Measurements from ENCODE around the gene TVP23B. TPM values are rescaled to one million over a fixed set of nuclear protein-coding genes. Genes with fewer than 3 reads are reported as not detected.
"Not testable (repeated sequence)": the region's sequence is repeated elsewhere in the genome, so short reads cannot be mapped to it uniquely, and the experiment has no call there.

The TVP23B gene
- total and polyA plus RNA-seq, 4 donors, result 25.4 to 55.1 (median 26.6) TPM

DNA sequence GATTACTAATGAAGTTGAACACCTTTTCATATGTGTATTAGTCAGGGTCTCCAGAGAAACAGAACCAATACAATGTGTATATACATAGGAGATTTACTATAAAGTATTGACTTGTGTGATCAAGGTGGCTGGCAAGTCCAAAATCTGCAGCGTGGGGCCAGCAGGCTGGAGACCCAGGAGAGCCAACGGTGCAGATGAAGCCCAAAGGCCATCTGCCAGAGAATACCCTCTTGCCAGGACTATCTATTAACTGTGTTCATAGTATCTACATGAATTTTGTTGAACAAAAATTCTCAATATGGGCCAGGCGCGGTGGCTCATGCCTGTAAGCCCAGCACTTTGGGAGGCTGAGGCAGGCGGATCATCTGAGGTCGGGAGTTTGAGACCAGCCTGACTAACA, 20.8 kb upstream of the TVP23B start:
- H3K4me3 ChIP-seq (ENCODE audit: low read depth in 1 of 3, low read length in 3 of 3); H3K27me3 ChIP-seq (ENCODE audit: control insufficient read depth in 4 of 4, insufficient read depth in 4 of 4, low read length in 3 of 4); DNase-seq (ENCODE audit: low spot score); H3K36me3 ChIP-seq (ENCODE audit: control insufficient read depth in 4 of 4, insufficient read depth in 3 of 4, low read depth in 1 of 4, low read length in 3 of 4); H3K4me1 ChIP-seq (ENCODE audit: control insufficient read depth in 4 of 4, insufficient read depth in 4 of 4, low read length in 3 of 4); H3K27ac ChIP-seq (ENCODE audit: low read depth in 1 of 2, low read length in 2 of 2); H3K9ac ChIP-seq (ENCODE audit: low read depth in 1 of 2, low read length in 2 of 2); H3K9me3 ChIP-seq (ENCODE audit: control insufficient read depth in 4 of 4, low read length in 3 of 4): not testable (repeated sequence)
- 92% methylated on average over 6 of the region's 6 CpGs for WGBS

DNA sequence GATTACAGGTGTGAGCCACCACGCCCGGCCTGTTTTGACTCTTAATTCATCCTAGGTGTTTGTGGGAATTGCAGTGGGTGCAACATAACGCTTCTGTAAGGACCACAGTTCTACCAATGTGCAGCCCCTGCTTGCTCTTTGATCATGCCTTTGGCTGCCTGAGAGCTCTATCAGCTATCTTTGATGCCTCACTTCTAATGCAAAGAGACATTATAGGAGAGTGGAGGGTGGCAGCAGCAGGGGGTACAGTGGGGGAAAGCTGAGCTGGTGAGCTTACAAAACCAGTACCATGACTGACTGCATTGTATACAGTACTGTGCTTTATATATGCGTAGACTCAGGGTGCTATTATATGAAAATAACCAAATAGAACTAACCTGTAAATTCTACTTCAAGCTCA, 10.4 kb upstream of the TVP23B start:
- not testable (repeated sequence) for H3K9me3 ChIP-seq (ENCODE audit: control insufficient read depth in 4 of 4, low read length in 3 of 4); H3K36me3 ChIP-seq (ENCODE audit: control insufficient read depth in 4 of 4, insufficient read depth in 3 of 4, low read depth in 1 of 4, low read length in 3 of 4); H3K4me1 ChIP-seq (ENCODE audit: control insufficient read depth in 4 of 4, insufficient read depth in 4 of 4, low read length in 3 of 4); DNase-seq (ENCODE audit: low spot score); H3K9ac ChIP-seq (ENCODE audit: low read depth in 1 of 2, low read length in 2 of 2); H3K27ac ChIP-seq (ENCODE audit: low read depth in 1 of 2, low read length in 2 of 2); H3K4me3 ChIP-seq (ENCODE audit: low read depth in 1 of 3, low read length in 3 of 3); H3K27me3 ChIP-seq (ENCODE audit: control insufficient read depth in 4 of 4, insufficient read depth in 4 of 4, low read length in 3 of 4)
- WGBS, result 95% methylated on average over 4 of the region's 4 CpGs

DNA sequence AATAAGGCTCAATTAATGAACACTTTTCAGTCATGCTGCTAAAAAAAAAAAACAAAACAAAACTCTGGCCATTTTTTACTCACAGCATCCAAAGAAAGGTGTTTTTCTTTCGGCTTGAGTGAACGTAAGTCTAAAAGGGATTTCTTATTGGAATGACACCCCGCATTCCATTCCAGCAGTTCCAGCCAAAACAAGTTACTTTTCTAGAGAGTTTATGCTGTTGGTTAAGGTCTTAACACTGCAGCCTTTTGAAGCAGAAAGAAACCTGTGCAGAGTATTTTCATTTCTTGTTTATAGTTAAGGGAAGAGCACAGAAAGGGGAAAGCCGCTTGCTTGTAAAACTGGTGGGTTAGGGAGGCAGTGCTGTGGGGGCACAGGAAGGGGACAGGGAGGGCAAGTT, 9.9 kb upstream of the TVP23B start:
- DNase-seq (ENCODE audit: low spot score); H3K9ac ChIP-seq (ENCODE audit: low read depth in 1 of 2, low read length in 2 of 2); H3K27ac ChIP-seq (ENCODE audit: low read depth in 1 of 2, low read length in 2 of 2); H3K4me1 ChIP-seq (ENCODE audit: control insufficient read depth in 4 of 4, insufficient read depth in 4 of 4, low read length in 3 of 4); H3K27me3 ChIP-seq (ENCODE audit: control insufficient read depth in 4 of 4, insufficient read depth in 4 of 4, low read length in 3 of 4); H3K36me3 ChIP-seq (ENCODE audit: control insufficient read depth in 4 of 4, insufficient read depth in 3 of 4, low read depth in 1 of 4, low read length in 3 of 4); H3K4me3 ChIP-seq (ENCODE audit: low read depth in 1 of 3, low read length in 3 of 3); H3K9me3 ChIP-seq (ENCODE audit: control insufficient read depth in 4 of 4, low read length in 3 of 4): not testable (repeated sequence)
- 87% methylated on average over 4 of the region's 4 CpGs for WGBS

DNA sequence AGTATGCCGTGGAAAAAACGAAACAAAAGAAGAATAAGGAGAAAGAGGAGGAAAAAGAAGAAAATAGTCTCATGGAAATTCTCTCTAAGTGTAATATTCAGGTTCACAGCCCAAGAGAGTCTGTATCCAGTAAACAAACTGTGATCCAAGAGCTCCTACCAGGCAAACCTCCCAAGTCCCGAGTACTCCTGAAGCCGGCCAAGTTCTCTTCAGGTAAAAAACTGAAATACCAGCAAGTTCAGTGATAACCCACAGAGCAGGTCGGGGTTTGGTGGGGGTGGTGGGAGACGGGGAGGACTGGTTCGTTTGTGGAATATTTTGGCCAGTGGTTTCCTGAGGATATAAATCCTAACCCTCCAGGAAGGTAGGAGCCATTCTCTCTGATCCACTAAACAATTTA, 8.5 kb upstream of the TVP23B start:
- no peaks in the 10 kb centered on the region for H3K27me3 ChIP-seq (ENCODE audit: control insufficient read depth in 4 of 4, insufficient read depth in 4 of 4, low read length in 3 of 4)
- H3K9ac ChIP-seq (ENCODE audit: low read depth in 1 of 2, low read length in 2 of 2), result no peak overlapping the region
- H3K36me3 ChIP-seq (ENCODE audit: control insufficient read depth in 4 of 4, insufficient read depth in 3 of 4, low read depth in 1 of 4, low read length in 3 of 4), result no peaks in the 10 kb centered on the region
- no peak for DNase-seq (ENCODE audit: low spot score)
- H3K27ac ChIP-seq (ENCODE audit: low read depth in 1 of 2, low read length in 2 of 2), result no peak overlapping the region
- no peaks in the 10 kb centered on the region for H3K4me1 ChIP-seq (ENCODE audit: control insufficient read depth in 4 of 4, insufficient read depth in 4 of 4, low read length in 3 of 4)
- 79% methylated on average over 7 of the region's 7 CpGs for WGBS
- TF ChIP-seq, protein P1, sequence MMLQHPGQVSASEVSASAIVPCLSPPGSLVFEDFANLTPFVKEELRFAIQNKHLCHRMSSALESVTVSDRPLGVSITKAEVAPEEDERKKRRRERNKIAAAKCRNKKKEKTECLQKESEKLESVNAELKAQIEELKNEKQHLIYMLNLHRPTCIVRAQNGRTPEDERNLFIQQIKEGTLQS (IDR thresholded peaks at IDR 0.05), result no peak
- no peak for TF ChIP-seq RAD21 (IDR thresholded peaks at IDR 0.05)
- TF ChIP-seq, protein P2, sequence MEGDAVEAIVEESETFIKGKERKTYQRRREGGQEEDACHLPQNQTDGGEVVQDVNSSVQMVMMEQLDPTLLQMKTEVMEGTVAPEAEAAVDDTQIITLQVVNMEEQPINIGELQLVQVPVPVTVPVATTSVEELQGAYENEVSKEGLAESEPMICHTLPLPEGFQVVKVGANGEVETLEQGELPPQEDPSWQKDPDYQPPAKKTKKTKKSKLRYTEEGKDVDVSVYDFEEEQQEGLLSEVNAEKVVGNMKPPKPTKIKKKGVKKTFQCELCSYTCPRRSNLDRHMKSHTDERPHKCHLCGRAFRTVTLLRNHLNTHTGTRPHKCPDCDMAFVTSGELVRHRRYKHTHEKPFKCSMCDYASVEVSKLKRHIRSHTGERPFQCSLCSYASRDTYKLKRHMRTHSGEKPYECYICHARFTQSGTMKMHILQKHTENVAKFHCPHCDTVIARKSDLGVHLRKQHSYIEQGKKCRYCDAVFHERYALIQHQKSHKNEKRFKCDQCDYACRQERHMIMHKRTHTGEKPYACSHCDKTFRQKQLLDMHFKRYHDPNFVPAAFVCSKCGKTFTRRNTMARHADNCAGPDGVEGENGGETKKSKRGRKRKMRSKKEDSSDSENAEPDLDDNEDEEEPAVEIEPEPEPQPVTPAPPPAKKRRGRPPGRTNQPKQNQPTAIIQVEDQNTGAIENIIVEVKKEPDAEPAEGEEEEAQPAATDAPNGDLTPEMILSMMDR (IDR thresholded peaks at IDR 0.05; ENCODE audit: low read depth, low read length, missing input control), result no peak
- no peak overlapping the region for H3K4me3 ChIP-seq (ENCODE audit: low read depth in 1 of 3, low read length in 3 of 3)
- no peaks in the 10 kb centered on the region for H3K9me3 ChIP-seq (ENCODE audit: control insufficient read depth in 4 of 4, low read length in 3 of 4)

DNA sequence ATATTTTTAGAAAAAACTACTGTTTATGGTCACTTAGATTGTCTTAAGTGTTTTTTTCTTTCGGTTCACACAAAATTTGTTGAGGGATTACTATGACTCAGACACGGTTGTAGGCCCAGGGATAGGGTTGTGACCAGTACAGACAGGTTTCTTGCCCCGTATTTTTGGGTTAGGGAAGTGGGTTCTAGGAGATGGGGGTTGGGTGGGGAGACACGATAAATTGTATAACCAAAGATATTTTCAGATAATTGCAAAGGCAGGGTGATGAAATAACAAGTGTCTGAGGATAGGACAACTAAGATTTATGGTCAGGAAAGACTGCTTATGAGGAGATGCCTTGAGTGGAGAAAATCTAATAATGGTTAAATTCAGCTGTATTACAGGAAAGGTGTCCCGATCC, 822 bp downstream of the TVP23B start:
- not testable (repeated sequence) for H3K27ac ChIP-seq (ENCODE audit: low read depth in 1 of 2, low read length in 2 of 2); H3K9me3 ChIP-seq (ENCODE audit: control insufficient read depth in 4 of 4, low read length in 3 of 4); H3K36me3 ChIP-seq (ENCODE audit: control insufficient read depth in 4 of 4, insufficient read depth in 3 of 4, low read depth in 1 of 4, low read length in 3 of 4); DNase-seq (ENCODE audit: low spot score); H3K27me3 ChIP-seq (ENCODE audit: control insufficient read depth in 4 of 4, insufficient read depth in 4 of 4, low read length in 3 of 4); H3K4me1 ChIP-seq (ENCODE audit: control insufficient read depth in 4 of 4, insufficient read depth in 4 of 4, low read length in 3 of 4)
- 2% methylated on average over 3 of the region's 5 CpGs for WGBS
- H3K9ac ChIP-seq (ENCODE audit: low read depth in 1 of 2, low read length in 2 of 2), result peak overlapping the region in 1 of 2 donors; percentile 14
- H3K4me3 ChIP-seq (ENCODE audit: low read depth in 1 of 3, low read length in 3 of 3), result peak overlapping the region in 1 of 3 donors; percentile 60

DNA sequence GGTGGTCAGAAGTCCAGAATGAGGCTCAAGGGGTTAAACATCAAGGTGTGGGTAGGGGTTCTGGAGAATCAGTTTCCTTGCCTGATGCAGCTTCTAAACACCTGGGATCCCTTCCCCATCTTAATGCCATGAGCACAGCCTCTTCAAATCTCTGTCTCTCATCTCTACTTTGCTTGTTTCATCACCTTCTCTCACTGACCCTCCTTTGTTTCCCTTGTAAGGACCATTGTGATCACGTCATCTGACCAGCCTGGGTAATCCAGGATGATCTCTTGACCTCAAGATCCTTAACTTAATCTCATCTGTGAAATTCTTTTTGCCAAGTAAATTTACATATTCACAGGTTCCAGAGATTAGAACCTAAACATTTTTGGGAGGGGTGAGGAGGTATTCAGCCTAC, 5.0 kb downstream of the TVP23B start:
- not testable (repeated sequence) for DNase-seq (ENCODE audit: low spot score); H3K27ac ChIP-seq (ENCODE audit: low read depth in 1 of 2, low read length in 2 of 2)
- WGBS, result 91% methylated on average over 1 of the region's 1 CpG

DNA sequence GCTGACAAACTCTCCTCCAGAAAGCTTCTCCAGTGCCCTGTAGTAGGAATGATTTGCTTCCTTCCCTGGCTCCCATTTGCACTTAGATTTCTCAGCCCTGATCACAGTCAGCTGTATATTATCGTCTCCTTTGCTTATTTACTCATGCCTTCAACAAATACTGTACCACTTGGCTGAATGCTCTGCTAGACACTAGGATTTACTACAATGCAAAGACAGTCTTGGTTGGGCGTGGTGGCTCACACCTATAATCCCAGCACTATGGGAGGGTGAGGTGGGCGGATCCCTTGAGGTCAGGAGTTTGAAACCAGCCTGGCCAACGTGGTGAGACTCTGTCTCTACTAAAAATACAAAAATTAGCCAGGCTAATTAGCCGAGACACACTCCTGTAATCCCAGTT, 5.9 kb downstream of the TVP23B start:
- H3K9ac ChIP-seq (ENCODE audit: low read depth in 1 of 2, low read length in 2 of 2); H3K9me3 ChIP-seq (ENCODE audit: control insufficient read depth in 4 of 4, low read length in 3 of 4); H3K27ac ChIP-seq (ENCODE audit: low read depth in 1 of 2, low read length in 2 of 2); H3K4me1 ChIP-seq (ENCODE audit: control insufficient read depth in 4 of 4, insufficient read depth in 4 of 4, low read length in 3 of 4); H3K4me3 ChIP-seq (ENCODE audit: low read depth in 1 of 3, low read length in 3 of 3); DNase-seq (ENCODE audit: low spot score); H3K27me3 ChIP-seq (ENCODE audit: control insufficient read depth in 4 of 4, insufficient read depth in 4 of 4, low read length in 3 of 4); H3K36me3 ChIP-seq (ENCODE audit: control insufficient read depth in 4 of 4, insufficient read depth in 3 of 4, low read depth in 1 of 4, low read length in 3 of 4): not testable (repeated sequence)
- 85% methylated on average over 4 of the region's 5 CpGs for WGBS

More for the DNA sequence above, 5.0 kb downstream of the TVP23B start:
- H3K4me1 ChIP-seq (ENCODE audit: control insufficient read depth in 4 of 4, insufficient read depth in 4 of 4, low read length in 3 of 4); H3K9me3 ChIP-seq (ENCODE audit: control insufficient read depth in 4 of 4, low read length in 3 of 4); H3K4me3 ChIP-seq (ENCODE audit: low read depth in 1 of 3, low read length in 3 of 3); H3K36me3 ChIP-seq (ENCODE audit: control insufficient read depth in 4 of 4, insufficient read depth in 3 of 4, low read depth in 1 of 4, low read length in 3 of 4); H3K27me3 ChIP-seq (ENCODE audit: control insufficient read depth in 4 of 4, insufficient read depth in 4 of 4, low read length in 3 of 4); H3K9ac ChIP-seq (ENCODE audit: low read depth in 1 of 2, low read length in 2 of 2): not testable (repeated sequence)

Measured in liver (tissue), 9 donors.